HT1080 (cell line): ENCODE results near the gene SAMSN1. TPM values are rescaled to one million over a fixed set of nuclear protein-coding genes. Genes with fewer than 3 reads are reported as not detected.
"Not testable (repeated sequence)": the region's sequence is repeated elsewhere in the genome, so short reads cannot be mapped to it uniquely, and the experiment has no call there.

ENCODE experiments used
- DNase-seq: peaks from one replicate; pipeline ENCODE4 v3.0.0-alpha.2; 2015; ENCODE audit warnings: low read depth
- total RNA-seq: library from RNA; depleted of rRNA; stranded (reverse); fragments of >200 nt; shearing (Covaris generic); gene quantifications from 2 replicates; pipeline ENCODE4 v1.2.3, GENCODE V29; 2014

The SAMSN1 gene
- total RNA-seq, 1 experiment from 2014 or later = not detected

DNA sequence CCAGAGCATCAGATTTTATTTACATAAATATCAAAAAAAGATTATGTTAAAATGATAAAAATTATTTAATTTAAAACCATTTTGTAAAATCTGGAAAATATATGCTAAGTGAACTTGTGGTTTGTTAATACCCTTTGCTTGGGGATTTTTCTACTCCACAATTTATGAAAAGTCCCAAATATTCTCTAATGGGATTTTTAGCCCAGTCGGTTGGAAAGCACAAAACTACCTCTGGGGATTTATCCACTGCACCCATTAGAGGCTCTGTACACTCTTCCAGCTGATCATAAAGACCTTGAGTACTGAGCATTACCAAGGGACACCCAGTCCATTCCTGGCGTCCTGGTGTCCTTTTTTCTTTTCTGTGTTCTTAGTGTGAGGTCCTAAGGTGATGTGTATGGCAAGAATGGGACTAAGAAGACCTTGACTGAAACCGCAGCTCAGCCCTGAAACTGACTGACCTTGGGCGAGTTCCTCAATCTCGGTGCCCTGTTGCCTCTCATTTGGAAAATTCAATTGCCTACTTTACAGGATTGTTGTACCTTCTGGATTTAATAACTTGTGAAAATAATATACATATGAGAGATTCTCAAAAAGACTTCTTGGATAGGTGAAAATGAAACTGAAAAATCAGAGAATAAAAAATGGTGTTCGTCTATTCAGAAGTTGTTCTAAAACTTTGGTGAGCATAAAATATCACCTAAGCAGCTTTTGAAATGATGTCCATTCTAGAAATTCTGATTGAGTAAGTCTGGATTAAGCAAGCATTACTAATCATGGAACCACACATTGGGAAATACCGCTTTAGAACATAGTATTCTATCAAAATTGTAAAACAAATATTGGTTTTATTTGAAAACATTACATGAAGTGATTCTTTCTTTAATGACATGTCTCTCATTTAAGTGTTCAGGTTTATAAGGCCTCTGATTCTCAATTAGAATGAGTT, 21.5 kb upstream of the SAMSN1 start:
- DNase-seq = no peak

DNA sequence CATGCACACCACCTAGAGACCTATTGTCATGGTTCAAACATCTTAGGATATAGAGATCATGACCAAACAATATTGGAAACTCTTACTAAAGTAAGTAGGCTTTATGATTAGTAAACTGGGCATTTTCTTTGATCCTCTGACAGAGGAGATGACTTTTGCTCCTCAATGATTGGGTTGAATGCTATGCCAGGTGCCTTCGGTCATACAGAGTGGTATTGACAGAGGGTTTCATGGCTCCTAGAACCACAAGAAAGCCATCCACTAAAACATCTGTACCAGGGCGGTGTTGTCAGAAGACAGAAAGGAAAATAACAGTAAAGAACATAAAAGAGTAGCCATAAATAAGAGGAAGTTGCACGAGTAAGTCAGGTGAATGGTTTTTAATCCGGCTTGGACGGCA, 20.8 kb upstream of the SAMSN1 start:
- no peak for DNase-seq

DNA sequence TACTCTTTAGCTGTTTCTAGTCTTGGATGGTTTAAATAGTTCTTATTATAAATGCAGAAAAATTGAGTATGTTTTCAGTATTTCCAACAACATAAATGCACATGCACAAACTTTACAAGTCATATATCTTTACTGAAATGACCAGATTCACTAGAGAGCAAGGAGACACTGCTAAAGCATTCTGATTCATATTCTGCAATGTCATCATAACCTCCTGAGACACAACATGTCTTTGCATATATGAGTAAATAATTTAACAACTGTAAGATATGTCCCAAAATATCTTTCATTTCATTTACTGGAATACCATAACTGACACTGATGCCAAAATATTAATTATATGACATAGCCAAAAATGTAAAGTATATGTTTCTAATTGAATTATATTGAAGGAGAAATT, 16.8 kb upstream of the SAMSN1 start:
- no peak for DNase-seq

DNA sequence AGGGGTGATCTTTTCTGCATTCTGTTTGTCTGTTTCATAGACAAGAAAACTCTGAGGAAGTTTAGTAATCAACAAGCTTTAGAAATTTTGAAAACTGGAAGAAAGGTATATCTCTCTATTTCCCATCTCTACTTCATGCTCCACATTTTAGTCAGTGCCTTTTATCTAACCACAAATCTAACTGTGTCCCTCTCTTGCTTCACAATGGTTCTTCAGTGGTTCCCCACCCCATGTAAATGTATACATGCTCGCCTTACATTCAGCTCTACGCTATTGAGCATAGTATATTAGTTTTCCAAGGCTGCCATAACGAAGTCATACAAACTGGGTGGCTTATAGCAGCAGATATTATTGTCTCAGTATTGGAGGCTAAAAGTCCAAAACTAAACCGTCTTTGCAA, 14.4 kb upstream of the SAMSN1 start:
- DNase-seq = no peak

DNA sequence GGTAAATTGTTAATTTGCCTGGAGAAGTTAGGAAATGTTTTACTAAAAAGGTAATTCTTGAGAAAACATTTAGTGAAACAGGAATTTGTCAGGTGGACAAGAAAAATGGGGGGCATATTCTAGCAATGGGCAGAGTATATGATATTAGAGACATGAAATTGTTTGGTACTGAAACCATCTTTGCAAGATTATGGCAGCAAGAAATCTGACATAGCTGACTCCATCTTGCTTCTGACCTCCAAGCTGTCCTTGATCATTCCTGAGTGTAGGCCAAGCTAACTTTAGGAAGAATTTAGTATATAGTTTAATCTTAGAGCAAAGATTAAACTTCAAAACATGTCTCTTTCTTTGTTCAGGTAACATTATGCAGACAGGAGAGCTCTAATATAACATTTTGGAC, 14.0 kb upstream of the SAMSN1 start:
- DNase-seq = no peak

DNA sequence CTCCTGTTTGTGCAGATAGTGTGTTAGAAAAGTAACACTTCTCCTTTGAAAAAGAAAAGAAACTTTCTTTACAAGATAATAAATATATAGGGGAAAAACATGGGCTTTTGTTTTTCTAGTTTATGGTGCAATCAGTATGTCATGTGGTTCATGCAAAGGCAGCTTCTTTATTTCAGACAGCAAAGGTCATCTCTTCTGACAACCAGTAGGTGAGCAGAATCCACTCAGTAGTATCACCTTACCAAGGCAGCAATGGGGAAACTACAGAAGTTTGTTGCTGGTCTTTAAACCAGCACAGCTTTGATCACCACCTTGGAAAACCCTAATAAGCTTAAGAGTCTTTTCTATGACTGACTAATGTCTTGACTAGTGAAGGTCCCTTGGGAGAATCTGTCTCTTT, 13.0 kb upstream of the SAMSN1 start:
- no peak for DNase-seq

DNA sequence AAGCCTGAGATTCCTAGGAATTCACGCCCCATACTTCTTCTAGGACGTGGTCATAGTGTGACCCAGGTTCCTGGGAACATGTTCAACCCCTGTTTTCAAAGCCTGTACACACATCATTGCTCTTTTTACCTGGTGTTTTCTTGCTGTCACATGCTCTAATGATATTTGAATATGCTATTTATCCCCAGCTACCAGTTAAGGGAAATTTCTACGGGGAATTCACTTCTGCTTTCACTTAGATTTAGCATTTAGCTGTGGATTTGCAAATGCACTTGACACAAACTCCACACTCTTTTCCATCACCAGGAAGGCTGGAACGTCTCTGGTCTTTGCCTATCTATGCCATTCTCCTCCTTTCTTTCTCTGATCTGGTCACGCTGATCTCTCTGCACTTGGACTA, 11.3 kb upstream of the SAMSN1 start:
- no peak for DNase-seq

DNA sequence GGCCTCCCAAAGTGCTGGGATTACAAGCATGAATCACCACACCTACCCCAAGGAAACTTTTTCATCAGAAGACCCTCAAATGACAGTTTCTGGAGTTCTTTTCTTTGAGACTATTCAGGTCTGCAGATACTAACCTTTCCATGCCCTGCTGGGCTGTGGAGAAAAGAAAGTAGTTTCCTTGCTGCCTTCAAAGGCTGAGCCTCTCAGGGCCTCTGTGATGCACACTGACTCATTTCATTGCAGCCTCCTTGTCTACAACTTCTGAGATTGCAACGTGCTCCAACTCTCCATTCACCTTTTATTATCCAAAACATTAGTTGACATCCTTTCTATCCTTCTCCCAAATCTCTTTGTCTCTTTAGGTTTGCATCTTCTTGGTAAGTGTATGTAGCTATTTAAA, 8.8 kb upstream of the SAMSN1 start:
- DNase-seq = no peak

DNA sequence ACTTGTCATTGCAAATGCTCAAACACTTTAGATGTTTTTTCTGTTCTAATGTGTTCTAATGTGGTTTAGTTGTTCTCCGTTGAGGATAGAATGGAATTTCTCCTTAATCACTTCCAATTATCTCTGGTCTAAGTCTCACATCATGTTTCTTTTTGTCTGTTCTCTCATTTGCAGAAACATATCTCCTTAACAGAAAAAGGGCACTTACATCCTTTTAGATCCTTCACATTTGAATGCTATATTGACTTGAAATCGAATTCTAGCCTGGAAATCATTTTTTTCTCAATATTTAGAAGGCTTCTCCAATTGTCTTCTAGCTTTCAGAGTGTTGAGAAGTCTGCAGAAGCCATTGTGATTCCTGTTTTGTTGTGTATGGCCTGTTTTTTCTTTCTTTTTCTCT, 7.3 kb upstream of the SAMSN1 start:
- DNase-seq = no peak

DNA sequence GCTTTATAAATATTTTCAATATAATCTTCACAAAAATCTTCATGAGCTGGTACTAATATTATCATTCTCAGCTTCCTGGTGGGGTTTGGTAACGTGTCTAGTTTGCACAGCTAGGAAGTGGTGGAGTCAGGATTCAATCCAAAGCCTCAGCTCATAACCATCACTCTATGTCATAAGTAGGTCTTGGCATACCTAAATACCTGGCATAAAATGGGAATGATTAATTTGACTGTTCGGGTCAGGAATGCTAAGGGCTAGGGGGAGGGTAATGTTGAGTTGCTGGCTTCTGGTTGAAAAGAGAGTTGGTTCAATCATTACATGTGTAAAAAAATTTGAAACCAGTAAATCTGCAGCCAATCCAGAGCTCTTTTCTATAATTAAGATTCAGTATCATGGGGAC, 5.6 kb upstream of the SAMSN1 start:
- no peak for DNase-seq

DNA sequence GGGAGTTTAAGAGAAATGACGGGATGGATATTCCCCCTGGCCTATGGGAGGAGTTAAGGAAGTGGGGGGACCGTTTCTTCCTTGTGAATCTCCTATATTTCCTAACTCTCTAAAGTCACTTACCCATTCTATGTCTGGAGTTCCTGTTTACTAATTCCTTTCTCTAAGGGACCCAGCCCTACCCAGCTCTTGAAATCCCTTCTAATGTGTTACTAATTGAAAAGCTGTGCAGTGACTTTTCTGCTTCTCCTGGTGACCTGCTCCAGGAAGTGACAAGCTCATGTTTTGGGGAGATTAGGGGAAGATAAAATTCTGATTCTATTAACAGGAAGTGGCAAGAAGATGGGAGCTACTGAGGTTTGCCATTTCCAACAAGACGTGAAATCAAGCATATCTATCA, 4.0 kb upstream of the SAMSN1 start:
- DNase-seq = no peak

DNA sequence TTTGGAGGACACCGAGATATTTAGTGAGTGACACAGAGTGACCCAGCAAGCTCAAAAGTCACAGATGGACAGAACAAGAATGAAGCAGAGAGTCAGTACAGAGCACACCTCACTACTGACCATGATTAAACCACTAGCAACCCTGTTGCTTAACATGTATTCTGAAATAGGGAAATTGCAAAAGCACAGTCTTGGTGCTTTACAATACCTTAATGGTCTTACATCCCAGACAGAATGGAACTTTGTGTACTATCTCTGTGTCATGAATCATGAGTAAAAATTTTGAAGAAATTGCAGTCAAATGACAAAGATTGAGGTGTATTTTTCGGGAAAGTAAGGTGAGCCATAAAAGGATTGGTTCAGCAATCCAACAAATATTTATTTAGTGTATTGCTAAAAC, 2.7 kb upstream of the SAMSN1 start:
- no peak for DNase-seq

DNA sequence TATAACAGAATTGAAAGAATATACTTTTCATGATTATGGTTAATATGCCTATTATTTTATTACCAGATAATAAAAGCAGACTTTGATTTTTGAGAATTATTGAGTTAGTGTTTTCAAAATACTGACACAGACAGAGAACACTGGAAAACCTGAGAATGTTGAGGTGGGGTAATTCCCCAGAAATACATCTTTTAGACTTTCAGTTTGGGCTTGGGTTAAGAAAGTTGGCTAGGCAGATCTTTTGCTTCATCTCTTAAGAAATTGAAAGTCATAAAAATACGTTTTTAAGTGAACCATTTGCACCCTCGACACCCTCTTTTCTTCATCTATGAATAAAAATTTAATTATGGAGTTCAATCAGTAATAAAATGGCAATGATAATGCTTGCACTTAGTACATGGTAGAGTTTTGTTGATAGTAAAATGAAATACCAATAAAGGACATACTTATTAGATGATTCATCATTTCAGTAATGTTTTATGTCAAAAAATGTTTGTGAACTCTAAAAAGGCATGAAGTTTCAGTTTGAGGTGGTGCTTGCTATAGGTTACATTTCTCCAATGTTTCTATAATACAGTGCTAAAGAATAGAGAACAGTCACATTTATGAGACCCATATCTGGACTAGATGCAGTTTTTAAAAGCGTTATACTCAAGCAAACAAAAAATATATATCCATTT, 1.9 kb upstream of the SAMSN1 start:
- no peak for DNase-seq

DNA sequence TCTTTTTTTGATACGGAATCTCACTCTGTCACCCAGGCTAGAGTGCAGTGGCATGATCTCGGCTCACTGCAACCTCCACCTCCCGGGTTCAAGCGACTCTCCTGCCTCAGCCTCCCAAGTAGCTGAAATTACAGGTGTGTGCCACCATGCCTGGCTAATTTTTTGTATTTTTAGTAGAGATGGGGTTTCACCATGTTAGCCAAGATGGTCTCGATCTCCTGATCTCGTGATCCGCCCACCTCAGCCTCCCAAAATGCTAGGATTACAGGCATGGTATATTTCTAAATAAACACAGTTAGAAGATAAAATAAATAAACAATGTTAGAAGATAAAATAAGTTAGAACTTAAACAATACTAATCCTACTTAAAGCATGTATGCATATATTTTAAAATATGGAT, 604 bp upstream of the SAMSN1 start:
- not testable (repeated sequence) for DNase-seq

DNA sequence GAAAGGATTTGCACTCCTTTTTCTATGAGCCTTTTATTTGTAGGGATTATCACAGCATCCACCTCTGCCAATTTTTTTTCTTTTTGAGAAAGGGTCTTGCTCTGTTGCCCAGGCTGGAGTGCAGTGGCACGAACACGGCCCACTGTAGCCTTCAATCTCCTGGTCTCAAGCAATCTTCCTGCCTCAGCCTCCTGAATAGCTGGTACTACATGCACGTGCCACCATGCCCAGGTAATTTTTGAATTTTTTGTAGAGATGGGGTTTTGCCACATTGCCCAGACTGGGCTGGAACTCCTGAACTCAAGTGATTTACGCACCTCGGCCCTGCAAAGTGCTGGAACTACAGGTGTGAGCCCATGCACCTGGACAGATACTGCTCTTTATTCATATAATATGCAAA, 2.1 kb downstream of the SAMSN1 start:
- no peak for DNase-seq

DNA sequence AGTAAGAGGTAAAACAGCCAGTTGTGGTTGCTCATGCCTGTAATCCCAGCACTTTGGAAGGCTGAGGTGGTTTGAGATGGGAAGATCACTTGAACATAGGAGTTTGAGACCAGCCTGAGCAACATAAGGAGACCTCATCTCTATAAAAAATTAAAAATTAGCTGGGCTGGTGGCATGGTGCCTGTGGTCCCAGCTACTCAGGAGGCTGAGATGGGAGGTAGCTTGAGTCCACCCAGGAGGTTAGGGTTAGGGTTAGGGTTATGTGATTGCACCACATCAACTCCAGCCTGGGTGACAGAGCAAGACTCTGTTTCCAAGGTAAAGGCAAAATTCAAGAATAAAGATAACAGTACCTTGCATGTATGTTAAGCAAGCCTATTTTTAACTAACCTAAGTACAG, 3.5 kb downstream of the SAMSN1 start:
- no peak for DNase-seq

DNA sequence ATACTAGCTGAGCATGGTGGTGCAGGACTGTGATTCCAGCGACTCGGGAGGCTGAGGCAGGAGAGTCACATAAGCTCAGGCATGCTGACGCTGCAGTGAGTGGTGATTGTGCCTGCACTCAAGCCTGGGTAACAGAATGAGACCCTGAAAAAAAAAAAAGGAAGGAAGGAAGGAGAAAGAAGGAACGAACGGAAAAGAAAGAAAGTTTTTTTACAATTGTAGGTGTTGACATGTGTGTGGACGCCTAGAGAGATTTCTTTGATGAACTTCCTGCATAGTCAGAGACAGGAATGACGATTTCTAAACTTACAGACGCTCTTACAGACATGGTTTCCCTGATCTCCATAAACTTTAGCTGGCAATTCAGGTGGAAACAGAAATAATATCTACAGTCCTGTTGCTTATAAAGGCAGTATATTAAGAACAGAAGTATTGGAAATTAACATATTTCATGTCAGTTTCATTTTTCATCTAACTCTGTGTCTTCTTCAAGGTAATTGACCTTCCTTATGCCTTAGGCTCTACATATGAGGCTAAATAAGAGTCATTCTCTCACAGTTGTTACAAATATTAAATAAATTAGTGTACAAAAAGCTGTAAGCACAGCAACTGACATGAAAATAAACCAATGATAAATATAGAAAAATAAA, 4.1 kb downstream of the SAMSN1 start:
- no peak for DNase-seq

DNA sequence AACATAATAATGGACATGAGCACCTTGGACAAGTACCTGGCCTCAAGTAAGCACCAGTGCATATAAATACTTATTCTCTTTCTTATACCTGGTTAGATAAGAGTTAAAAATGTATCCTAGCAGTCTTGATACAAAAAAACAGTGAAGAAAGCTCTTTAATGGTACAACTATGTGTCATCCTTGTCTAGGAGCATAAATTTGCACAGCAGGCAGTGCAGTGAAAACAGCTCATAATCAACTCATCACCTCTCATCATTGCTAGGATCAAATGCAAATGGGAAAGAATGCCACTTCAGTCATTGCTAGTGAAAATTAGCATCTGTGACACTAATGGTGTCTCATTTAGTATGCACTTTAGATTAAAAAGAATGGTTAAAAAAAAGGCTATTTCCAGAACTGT, 7.6 kb downstream of the SAMSN1 start:
- DNase-seq = no peak

DNA sequence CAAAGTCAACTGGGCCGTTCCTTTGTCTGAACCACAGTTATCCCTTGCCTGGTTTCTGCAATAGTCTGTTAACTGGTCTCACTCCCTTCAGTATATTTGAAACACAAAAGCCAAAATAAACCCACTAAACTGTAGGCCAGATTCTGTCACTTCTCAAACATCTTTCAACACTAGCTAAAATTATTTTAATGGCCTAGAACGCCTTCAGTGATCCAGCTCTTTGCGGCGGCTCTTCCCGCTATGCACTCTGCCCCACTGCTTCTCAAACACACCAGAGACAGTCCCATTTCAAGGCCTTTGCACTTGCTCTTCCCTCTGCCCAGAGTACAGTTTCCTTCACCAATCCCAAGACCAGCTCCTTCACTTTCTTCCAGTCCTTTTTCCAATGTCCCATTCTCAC, 9.2 kb downstream of the SAMSN1 start:
- DNase-seq = no peak

DNA sequence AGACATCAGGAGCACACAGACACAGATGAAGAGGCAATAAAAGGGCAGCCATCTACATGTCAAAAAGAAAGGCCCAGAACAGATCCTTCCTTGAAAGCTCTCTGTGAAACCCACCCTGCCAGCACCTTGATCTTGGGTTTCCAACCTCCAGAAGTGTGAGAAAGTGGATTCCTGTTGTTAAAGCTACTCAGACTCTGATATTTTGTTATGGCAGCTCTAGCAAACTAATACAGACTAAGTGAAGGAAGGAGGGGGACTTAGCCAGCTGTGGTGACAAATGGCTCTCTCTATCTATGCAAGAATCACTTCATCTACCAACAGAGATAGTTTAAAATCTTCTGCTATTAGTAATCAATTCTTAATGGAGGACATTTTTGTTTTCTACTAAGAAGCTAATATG, 10.4 kb downstream of the SAMSN1 start:
- no peak for DNase-seq

DNA sequence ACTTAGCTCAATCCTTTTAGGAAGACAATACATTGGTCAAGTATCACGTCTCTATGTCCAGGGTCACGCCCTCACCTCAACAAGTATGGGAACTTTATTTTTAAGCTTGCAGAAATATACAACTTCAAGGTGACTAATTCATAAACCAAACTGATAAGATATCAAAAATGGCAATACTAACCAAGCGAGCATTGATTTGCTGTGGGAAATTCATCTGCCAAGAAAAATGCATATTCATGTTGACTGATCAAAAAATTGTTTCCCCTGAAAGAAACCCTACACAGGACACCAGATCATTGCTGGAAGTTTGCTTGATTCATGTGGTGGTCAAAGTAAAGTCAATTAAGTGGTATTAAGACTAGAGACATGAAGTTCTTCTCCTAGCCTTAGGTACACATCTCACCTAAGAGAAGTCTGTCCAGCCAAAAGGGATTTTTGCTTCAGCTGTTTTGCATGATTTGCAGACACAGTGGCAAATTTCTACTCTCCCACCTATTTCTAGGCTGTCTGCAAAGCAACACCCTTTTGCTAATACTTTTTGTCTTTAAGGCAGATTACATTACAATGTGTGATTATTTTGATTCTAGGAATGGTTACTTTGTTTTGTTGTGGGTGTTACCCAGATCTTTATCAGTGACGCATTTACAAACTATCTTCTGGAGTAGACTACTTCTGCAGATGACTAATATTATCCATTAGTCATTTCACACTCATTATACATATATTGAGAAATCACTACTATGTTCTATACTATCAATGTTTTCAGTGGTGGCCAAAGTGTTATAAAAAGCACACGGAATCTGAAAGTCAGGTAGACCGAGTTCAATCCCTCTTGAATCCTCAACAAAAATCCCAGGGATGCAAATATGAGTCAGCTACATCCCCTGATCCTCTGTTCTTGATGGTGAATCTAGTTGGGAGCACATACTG, 12.4 kb downstream of the SAMSN1 start:
- peak; percentile 68 for DNase-seq
